HEK293T (cell line): ENCODE measurements around the gene MROH2A.

Experiments
- CTCF ChIA-PET: fragments of 350-600 bp; formaldehyde crosslinking; extraction: SDS; loops from one replicate; lab custom pipeline; 2021; ENCODE audit warnings: antibody characterized with exemption, inconsistent platforms; lab: Yijun Ruan, JAX
- POLR2A ChIA-PET: fragments of 350-600 bp; formaldehyde crosslinking; extraction: SDS; loops from one replicate; lab custom pipeline; 2020; ENCODE audit warnings: antibody characterized with exemption, inconsistent platforms; lab: Yijun Ruan, JAX
- DNase-seq: peaks from one replicate; pipeline ENCODE4 v3.0.0; 2012; ENCODE audit warnings: mixed read lengths; ENCODE audit errors: extremely low spot score
- ARNT ChIP-seq: fragments of 450-650 bp; IDR thresholded peaks from 2 replicates; pipeline ENCODE4 v1.6.1; 2017; ENCODE audit warnings: mild to moderate bottlenecking
- BHLHE40 ChIP-seq: fragments of 450-650 bp; IDR thresholded peaks from 2 replicates; pipeline ENCODE4 v1.6.1; 2016; ENCODE audit warnings: mild to moderate bottlenecking, moderate library complexity, borderline replicate concordance
- CTBP1 ChIP-seq: fragments of 450-650 bp; IDR thresholded peaks from 2 replicates; pipeline ENCODE4 v1.6.1; 2016; ENCODE audit warnings: borderline replicate concordance
- ELF4 ChIP-seq: fragments of 450-650 bp; IDR thresholded peaks from 2 replicates; pipeline ENCODE4 v1.6.1; 2017; ENCODE audit warnings: antibody characterized with exemption
- FOXA1 ChIP-seq: fragments of 450-650 bp; IDR thresholded peaks from 2 replicates; pipeline ENCODE4 v1.6.1; 2016; ENCODE audit warnings: mild to moderate bottlenecking
- FOXK2 ChIP-seq: fragments of 450-650 bp; IDR thresholded peaks from 2 replicates; pipeline ENCODE4 v1.6.1; 2016; ENCODE audit warnings: mild to moderate bottlenecking
- FOXM1 ChIP-seq: fragments of 450-650 bp; IDR thresholded peaks from 2 replicates; pipeline ENCODE4 v1.6.1; 2017; ENCODE audit warnings: mild to moderate bottlenecking, borderline replicate concordance
- HDGF ChIP-seq: fragments of 450-650 bp; IDR thresholded peaks from 2 replicates; pipeline ENCODE4 v1.6.1; 2017; ENCODE audit warnings: antibody characterized with exemption, borderline replicate concordance
- L3MBTL2 ChIP-seq: fragments of 450-650 bp; conservative IDR thresholded peaks from 2 replicates; pipeline ENCODE4 v1.6.1; 2016; ENCODE audit warnings: mild to moderate bottlenecking
- LEF1 ChIP-seq: fragments of 450-650 bp; IDR thresholded peaks from 2 replicates; pipeline ENCODE4 v1.6.1; 2017; ENCODE audit warnings: mild to moderate bottlenecking, borderline replicate concordance
- NFRKB ChIP-seq: fragments of 450-650 bp; IDR thresholded peaks from 2 replicates; pipeline ENCODE4 v1.6.1; 2016; ENCODE audit warnings: mild to moderate bottlenecking, moderate library complexity
- PKNOX1 ChIP-seq: fragments of 450-650 bp; IDR thresholded peaks from 2 replicates; pipeline ENCODE4 v1.6.1; 2016
- SP1 ChIP-seq: fragments of 450-650 bp; IDR thresholded peaks from 2 replicates; pipeline ENCODE4 v1.6.1; 2017
- SUZ12 ChIP-seq: fragments of 450-650 bp; IDR thresholded peaks from 2 replicates; pipeline ENCODE4 v1.6.1; 2016; ENCODE audit warnings: mild to moderate bottlenecking
- TARDBP ChIP-seq: fragments of 450-650 bp; IDR thresholded peaks from 2 replicates; pipeline ENCODE4 v1.6.1; 2016
- ZNF384 ChIP-seq: fragments of 450-650 bp; IDR thresholded peaks from 2 replicates; pipeline ENCODE4 v1.6.1; 2016

Gene MROH2A

DNA sequence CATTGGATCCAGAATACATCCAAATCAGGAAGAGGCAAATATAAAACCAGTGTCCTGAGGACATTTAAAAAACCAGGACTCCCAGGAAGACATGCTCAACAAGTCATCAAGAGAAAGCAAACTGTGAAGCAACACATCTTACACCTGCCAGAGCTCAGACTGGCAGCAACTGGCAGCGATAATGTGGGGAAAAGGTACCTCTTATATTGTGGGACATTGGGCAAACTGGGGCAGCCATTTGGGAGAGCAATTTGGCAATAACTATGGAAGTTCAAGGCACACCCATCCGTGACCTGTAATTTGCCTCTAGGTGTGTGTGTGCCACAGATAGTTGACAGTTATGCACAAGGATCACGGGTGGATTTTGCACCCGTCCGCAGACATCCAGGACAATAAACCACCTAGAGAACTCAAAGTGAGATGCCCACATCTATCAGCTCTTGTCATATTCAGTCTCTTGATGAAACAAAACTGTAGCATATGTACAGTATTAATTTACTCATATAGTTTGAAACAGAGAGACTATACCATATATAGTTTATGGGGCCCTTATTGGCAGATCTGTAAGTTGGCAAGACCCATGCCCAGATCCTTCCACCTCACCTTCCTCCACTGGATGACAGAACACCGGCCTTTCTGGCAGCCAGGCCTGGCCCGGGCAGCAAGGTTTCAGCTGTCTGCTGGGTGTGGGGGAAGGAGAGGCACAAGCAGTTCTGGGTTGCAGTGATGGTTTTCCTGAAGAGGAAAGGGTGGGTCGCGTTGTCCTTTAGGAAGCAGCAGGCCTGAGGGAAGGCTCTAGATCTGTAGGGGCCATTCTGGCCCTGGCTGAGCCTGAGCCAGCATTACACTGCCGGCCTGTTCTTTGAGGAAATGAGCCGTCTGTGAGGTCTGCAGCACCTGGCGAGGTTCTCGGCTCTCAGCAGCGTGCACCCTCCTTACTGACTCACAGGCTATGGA lies 57.4 kb downstream of the MROH2A start:
- TF ChIP-seq ARNT (no peak), SP1 (no peak), LEF1 (no peak), HDGF (no peak), PKNOX1 (no peak), CTBP1 (no peak), SUZ12 (no peak), FOXA1 (no peak), ELF4 (no peak), FOXM1 (no peak), ZNF384 (no peak), NFRKB (no peak), L3MBTL2 (no peak), TARDBP (no peak), BHLHE40 (no peak), FOXK2 (no peak)
- POLR2A ChIA-PET, result interaction anchor here (1.0 kb wide), 1 partner anchor 10 kb away, joined by 3 read pairs; no protein-coding TSS in a partner anchor
- CTCF ChIA-PET, result no interaction called here
- DNase-seq, result no peak

GRCh38 chr2:233836359-233836758 lies 58.2 kb downstream of the MROH2A start:
- CTCF ChIA-PET, result no interaction called here
- TF ChIP-seq ZNF384 (no peak), SP1 (no peak), NFRKB (no peak), FOXM1 (no peak), L3MBTL2 (no peak), CTBP1 (no peak), FOXK2 (no peak), FOXA1 (no peak), LEF1 (no peak), BHLHE40 (no peak), PKNOX1 (no peak), ARNT (no peak), SUZ12 (no peak), TARDBP (no peak), HDGF (no peak), ELF4 (no peak)
- DNase-seq, result no peak
- POLR2A ChIA-PET, result no interaction called here

DNA sequence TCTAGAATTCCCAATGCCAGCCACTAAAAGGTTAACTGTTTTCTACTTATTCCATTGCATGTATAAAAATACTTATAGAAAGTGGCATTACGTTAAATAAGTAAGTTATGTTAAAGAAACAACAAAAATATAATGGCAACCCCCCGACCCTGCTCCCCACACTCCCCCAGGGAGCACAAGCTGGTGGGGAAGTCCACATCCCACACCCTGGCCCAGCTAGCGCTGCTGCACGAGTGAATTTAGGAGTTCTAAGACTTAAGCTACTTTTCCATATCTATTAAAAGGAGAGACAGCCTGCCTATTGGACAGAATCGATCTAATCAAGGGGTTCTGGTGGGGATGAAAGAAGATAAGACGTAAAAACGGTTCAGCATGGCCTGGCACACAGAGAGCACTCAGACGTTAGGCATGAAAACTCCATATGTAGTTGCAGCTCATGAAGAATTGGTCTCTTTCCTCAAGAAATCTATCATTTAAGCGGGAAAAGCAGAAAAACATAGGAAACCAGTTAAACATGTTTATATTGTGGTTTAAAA lies 59.6 kb downstream of the MROH2A start:
- DNase-seq, result no peak
- no peak for TF ChIP-seq ELF4
- ChIA-PET CTCF (no interaction called here), POLR2A (no interaction called here)

GRCh38 chr2:233838251-233838650 lies 60.1 kb downstream of the MROH2A start:
- ChIA-PET CTCF (no interaction called here), POLR2A (no interaction called here)
- no peak for DNase-seq
- TF ChIP-seq LEF1 (no peak), ARNT (no peak), L3MBTL2 (no peak), FOXA1 (no peak), FOXK2 (no peak), TARDBP (no peak), FOXM1 (no peak), PKNOX1 (no peak), BHLHE40 (no peak), SUZ12 (no peak), ELF4 (no peak), ZNF384 (no peak), NFRKB (no peak), SP1 (no peak), HDGF (no peak), CTBP1 (no peak)

DNA sequence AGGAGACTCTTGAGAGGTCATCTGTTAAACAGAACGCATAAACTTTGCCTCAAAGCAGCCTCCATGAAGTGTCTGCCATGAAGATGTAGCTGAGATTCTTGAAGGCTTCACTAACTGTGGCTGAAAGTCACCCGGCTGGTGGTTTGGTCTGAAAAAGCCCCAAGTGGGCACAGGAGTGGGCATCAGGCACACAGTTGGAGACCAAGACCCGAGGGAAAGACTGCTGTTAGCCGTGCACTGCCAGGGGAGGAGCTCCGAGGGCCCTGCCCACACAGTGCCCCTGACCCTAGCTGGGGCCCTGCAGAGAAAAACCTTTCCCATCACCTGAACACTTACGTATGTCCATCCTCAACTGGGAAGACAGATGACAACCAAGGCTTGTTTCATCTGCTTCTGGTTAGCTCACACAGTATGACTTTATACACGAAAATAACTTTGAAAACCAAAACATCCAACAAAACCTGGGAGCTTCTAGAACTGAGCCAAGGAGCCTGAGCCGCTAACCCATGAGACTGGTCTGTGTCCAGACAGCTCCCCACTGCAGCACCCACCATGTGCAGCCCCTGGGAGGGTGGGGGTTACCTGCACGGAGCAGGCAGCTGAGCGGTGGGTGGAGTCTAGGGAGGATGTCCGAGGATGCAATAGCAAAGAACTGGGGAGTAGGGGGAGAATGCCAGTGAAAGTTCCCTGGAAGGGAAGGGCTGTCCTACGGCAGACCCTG lies 60.8 kb downstream of the MROH2A start:
- CTCF ChIA-PET, result no interaction called here
- POLR2A ChIA-PET, result no interaction called here

GRCh38 chr2:233839447-233839820 lies 61.3 kb downstream of the MROH2A start:
- POLR2A ChIA-PET, result no interaction called here
- no peak for TF ChIP-seq NFRKB
- TF ChIP-seq HDGF, result no peak
- TF ChIP-seq ZNF384, result no peak
- no peak for TF ChIP-seq FOXA1
- TF ChIP-seq CTBP1, result no peak
- TF ChIP-seq LEF1, result no peak
- TF ChIP-seq BHLHE40, result no peak
- TF ChIP-seq FOXM1, result no peak
- no peak for TF ChIP-seq FOXK2
- no peak for TF ChIP-seq ARNT
- no peak for TF ChIP-seq SUZ12
- TF ChIP-seq TARDBP, result no peak
- TF ChIP-seq SP1, result no peak
- TF ChIP-seq PKNOX1, result no peak
- DNase-seq, result no peak
- CTCF ChIA-PET, result no interaction called here

More for the DNA sequence above, 60.8 kb downstream of the MROH2A start:
- no peak for DNase-seq
- no peak for TF ChIP-seq SUZ12
